Activated CD8-positive, alpha-beta T cell treated with anti-CD3 and anti-CD28 coated beads, Interleukin-2, amount 10 ng/mL, durations not matched to agents 7 days and 5 days (primary cell): ENCODE results near the gene GTF2F1. TPM values are rescaled to one million over a fixed set of nuclear protein-coding genes. Genes with fewer than 3 reads are reported as not detected.

Source experiments
- ATAC-seq: fragments of 150-1000 bp; cut with Tn5 transposase; one replicate; pipeline ENCODE4 v1.10.0; 2021; ENCODE audit warnings: moderate library complexity
- CTCF ChIA-PET: fragments of 350-600 bp; sonication (Branson Sonifier 250); formaldehyde crosslinking; loops from one replicate; lab custom pipeline; 2021; ENCODE audit warnings: antibody characterized with exemption; lab: Charles Lee
- POLR2A ChIA-PET: fragments of 350-600 bp; sonication (Branson Sonifier 250); formaldehyde crosslinking; loops from one replicate; lab custom pipeline; 2021; ENCODE audit warnings: antibody characterized with exemption; lab: Charles Lee
- DNase-seq: peaks from one replicate; pipeline ENCODE4 v3.0.0-alpha.2; 2020
- H3K27ac Mint-ChIP-seq: one replicate; pipeline ENCODE4 v1.8.0; 2021; ENCODE audit warnings: mild to moderate bottlenecking, mixed read lengths
- H3K27me3 Mint-ChIP-seq: one replicate; pipeline ENCODE4 v1.8.0; 2021; ENCODE audit warnings: low read depth, mixed read lengths
- H3K36me3 Mint-ChIP-seq: one replicate; pipeline ENCODE4 v1.8.0; 2021; ENCODE audit warnings: low read depth, mixed read lengths
- H3K4me1 Mint-ChIP-seq: one replicate; pipeline ENCODE4 v1.8.0; 2021; ENCODE audit warnings: low read depth, mixed read lengths
- H3K4me3 Mint-ChIP-seq: one replicate; pipeline ENCODE4 v1.8.0; 2021; ENCODE audit warnings: mild to moderate bottlenecking, mixed read lengths
- H3K9me3 Mint-ChIP-seq: one replicate; pipeline ENCODE4 v1.8.0; 2022; ENCODE audit warnings: mixed read lengths; ENCODE audit not compliant: insufficient read depth
- total RNA-seq, 2 experiments: library from RNA; stranded (reverse); gene quantifications; one replicate each; pipeline ENCODE4 v1.2.3, GENCODE V29; 2021

The GTF2F1 gene
- total RNA-seq, 2 experiments from 2014 or later = 71.2 to 71.5 TPM

DNA sequence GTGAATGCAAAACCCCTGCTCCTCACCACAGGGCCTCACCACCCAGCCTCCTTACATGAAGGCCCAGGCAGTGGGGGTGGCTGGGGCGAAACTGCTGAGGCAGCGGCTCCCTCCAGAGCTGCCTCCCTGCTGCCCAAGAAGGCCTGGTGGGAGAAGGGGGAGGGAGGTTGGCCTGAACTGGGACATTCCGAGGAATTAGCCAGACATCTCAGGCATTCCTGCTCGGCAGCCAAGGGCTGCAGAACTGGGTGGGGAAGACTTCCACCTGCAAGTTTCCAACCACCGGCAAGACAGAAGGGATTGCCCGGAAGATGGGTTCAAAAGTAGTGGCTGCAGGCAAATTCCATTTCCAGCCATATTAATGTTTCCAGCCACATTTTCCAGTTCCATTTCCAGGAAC lies 14.9 kb downstream of the GTF2F1 start:
- no peak for ATAC-seq

DNA sequence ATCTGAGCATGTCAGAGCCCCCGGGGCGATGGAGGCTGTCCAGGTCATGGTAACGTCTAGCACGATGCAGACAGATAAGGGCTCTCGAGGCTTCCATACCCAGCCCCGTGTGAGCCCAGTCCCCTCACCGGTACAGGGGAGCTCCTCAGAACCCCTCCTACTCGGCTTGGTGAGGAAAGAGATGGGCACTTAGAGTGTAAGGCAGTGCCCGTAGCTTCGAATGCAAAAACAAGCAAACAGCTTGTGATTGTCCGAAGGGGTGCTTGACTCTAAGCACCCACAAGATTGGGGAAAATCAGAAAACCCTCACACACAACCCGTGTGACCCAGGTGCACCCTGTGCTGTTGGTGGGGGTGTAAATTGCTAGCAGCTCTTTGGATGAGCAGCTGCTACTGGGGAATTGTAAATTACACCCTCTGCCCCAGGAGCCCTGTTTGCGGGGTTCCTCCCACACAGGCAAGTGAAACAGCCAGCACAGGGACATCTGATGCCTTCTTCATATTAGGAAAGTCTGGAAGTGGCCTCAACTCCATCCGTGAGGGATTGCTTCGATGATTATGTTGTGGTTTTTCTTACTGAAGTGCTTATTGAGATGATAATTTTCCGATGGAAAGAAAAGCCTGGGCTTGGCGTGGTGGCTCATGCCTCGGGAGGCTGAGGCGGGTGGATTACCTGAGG lies 16.3 kb downstream of the GTF2F1 start:
- CTCF ChIA-PET = interaction anchor here (0.8 to 1.4 kb wide), 2 partner anchors 11 to 48 kb away, joined by 3 to 4 read pairs; partner anchors contain the start of gene KHSRP
- ATAC-seq = no peak
- Mint-ChIP-seq H3K9me3 (no peaks in the 10 kb centered on the region), H3K4me3 (no peak overlapping the region), H3K4me1 (peaks cover 20% of the 10 kb centered on the region), H3K27me3 (no peaks in the 10 kb centered on the region), H3K36me3 (peaks cover 24% of the 10 kb centered on the region), H3K27ac (no peak overlapping the region)
- DNase-seq = no peak
- POLR2A ChIA-PET = interaction anchor here (0.7 to 0.9 kb wide), 2 partner anchors 104 to 415 kb away, joined by 3 to 5 read pairs; no protein-coding TSS in a partner anchor

More for the DNA sequence above, 14.9 kb downstream of the GTF2F1 start:
- H3K4me1 Mint-ChIP-seq = peaks cover 14% of the 10 kb centered on the region
- H3K36me3 Mint-ChIP-seq = peaks cover 31% of the 10 kb centered on the region
- no peak overlapping the region for H3K27ac Mint-ChIP-seq
- CTCF ChIA-PET = no interaction called here
- no peaks in the 10 kb centered on the region for H3K27me3 Mint-ChIP-seq
- DNase-seq = no peak
- POLR2A ChIA-PET = interaction anchor here (0.6 kb wide), 1 partner anchor 75 kb away, joined by 3 read pairs; no protein-coding TSS in a partner anchor
- H3K4me3 Mint-ChIP-seq = no peak overlapping the region
- no peaks in the 10 kb centered on the region for H3K9me3 Mint-ChIP-seq

DNA sequence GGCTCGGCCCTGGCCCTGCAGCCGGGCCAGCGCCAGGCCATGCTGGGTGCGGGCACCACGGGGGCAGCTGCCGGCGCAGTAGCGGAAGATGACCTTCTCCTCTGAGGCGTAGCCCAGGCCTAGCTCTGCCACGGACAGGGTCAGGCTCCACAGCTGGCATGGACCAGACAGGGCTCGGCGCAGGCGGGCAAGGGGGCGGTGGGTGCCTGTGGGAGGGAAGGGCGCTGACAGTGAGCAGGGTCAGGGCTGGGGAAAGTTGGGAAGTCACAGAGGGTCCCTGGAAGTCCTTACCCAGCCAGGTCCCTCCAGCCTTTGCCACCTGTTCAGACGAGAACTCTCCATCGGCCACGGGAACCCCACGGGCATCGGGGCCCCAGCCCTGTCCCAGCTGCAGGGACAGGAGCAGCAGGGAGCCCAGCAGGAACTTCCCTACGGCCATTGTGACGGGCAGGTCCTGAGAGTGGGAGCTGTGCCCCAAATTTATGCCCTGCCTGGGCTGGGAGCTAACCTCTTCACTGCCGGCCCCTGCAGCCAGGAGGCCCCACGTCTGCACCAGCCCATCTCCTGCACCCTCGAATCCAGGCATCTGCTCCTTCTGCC lies 17.5 kb downstream of the GTF2F1 start, which contains the start of gene PSPN:
Gene PSPN, minus strand, starts transcription at position 523 of the 600 bp plus-strand sequence. Its CDS starts 84 bp downstream, at position 439.
- DNase-seq (no peak), ATAC-seq (no peak)
- H3K36me3 Mint-ChIP-seq = peaks cover 14% of the 10 kb centered on the region
- ChIA-PET CTCF (no interaction called here), POLR2A (interaction anchor here (1.1 to 1.3 kb wide), 2 partner anchors 12 to 49 kb away, joined by 4 read pairs; partner anchors contain the start of gene KHSRP)
- H3K4me3 Mint-ChIP-seq = no peak within 1 kb of the TSS
- H3K27me3 Mint-ChIP-seq = no peaks in the 10 kb centered on the region
- peaks cover 20% of the 10 kb centered on the region for H3K4me1 Mint-ChIP-seq
- no peaks in the 10 kb centered on the region for H3K9me3 Mint-ChIP-seq
- H3K27ac Mint-ChIP-seq = no peak within 1 kb of the TSS

DNA sequence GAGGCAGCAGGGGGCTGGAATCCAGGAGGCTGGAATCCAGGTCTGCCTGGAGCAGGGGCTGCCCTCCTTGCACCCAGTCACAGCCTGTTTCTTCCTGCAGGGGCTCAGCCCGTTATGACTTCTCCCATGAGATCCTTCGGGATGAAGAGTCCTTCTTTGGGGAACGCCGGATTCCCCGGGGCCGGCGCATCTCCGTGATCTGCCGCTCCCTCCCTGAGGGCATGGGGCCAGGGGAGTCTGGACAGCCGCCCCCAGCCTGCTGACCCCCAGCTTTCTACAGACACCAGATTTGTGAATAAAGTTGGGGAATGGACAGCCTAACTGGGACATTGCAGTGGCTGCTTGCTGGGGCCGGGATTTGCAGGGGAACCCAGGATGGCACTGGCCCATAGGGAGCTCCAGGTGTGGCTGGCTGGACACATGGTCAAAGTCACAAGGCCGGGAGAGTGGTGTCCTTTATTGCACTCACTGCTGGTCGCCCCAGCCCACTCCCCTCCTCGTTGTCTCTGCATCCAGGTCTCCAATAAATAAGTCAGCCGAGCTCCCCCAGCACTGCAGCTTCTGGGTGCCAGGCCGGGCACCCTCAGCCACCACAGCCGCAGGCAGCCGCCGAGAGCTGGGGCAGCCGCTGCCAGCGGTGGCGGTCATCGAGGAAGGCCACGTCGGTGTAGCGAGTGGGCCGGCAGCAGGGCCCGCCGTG lies 18.1 kb downstream of the GTF2F1 start:
- CTCF ChIA-PET = no interaction called here
- Mint-ChIP-seq H3K4me3 (peak overlapping the region; percentile 22), H3K27ac (no peak overlapping the region), H3K4me1 (peaks cover 21% of the 10 kb centered on the region), H3K36me3 (peaks cover 9% of the 10 kb centered on the region), H3K9me3 (no peaks in the 10 kb centered on the region), H3K27me3 (no peaks in the 10 kb centered on the region)
- POLR2A ChIA-PET = interaction anchor here (1.1 to 1.3 kb wide), 2 partner anchors 11 to 50 kb away, joined by 4 read pairs; partner anchors contain the start of gene KHSRP
- ATAC-seq (no peak), DNase-seq (no peak)

DNA sequence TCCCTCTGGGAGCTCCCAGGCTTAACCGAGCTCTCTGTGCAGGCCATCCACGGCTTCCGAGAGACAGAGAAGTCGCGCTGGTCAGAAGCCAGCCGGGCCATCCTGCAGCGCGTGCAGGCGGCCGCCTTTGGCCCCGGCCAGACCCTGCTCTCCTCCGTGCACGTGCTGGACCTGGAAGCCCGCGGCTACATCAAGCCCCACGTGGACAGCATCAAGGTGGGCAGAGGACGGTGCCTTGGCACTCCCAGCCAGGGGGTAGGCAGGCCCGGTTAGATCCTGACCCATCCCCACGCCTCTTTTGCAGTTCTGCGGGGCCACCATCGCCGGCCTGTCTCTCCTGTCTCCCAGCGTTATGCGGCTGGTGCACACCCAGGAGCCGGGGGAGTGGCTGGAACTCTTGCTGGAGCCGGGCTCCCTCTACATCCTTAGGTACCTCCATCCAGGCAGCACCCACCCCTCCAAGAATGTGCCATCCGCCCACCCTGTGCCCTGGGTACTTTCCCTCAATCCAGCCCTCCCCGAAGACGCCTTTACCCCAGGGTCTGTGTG lies 18.7 kb downstream of the GTF2F1 start:
- POLR2A ChIA-PET = interaction anchor here (1.3 kb wide), 1 partner anchor 51 kb away, joined by 4 read pairs; the partner anchor contains the start of gene KHSRP
- Mint-ChIP-seq H3K27me3 (no peaks in the 10 kb centered on the region), H3K27ac (peak overlapping the region; percentile 94), H3K9me3 (no peaks in the 10 kb centered on the region), H3K4me1 (peaks cover 28% of the 10 kb centered on the region), H3K36me3 (peaks cover 10% of the 10 kb centered on the region), H3K4me3 (peak overlapping the region; percentile 87)
- no peak for ATAC-seq
- CTCF ChIA-PET = no interaction called here
- DNase-seq = no peak

DNA sequence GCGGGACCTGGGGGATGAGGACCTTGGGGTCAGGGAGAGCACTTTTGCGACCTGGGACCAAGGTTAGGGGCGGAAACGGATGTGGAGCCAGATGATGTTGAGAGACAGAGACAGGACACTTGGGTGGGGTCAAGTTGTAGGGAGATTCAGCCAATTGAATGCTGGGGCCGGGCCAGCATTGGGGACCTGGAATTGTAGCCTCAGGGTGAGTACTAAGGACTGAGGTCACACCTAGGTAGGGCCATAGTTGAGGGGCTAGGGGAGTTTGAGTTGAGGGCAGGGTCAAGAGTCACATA lies 19.2 kb downstream of the GTF2F1 start:
- H3K36me3 Mint-ChIP-seq = peaks cover 14% of the 10 kb centered on the region
- ATAC-seq = no peak
- peak overlapping the region; percentile 94 for H3K27ac Mint-ChIP-seq
- H3K9me3 Mint-ChIP-seq = no peaks in the 10 kb centered on the region
- H3K4me1 Mint-ChIP-seq = peaks cover 31% of the 10 kb centered on the region
- H3K27me3 Mint-ChIP-seq = no peaks in the 10 kb centered on the region
- DNase-seq = no peak
- peak overlapping the region; percentile 87 for H3K4me3 Mint-ChIP-seq
- CTCF ChIA-PET = no interaction called here
- POLR2A ChIA-PET = interaction anchor here (2.3 kb wide), 1 partner anchor 19 kb away, joined by 9 read pairs; the partner anchor contains the start of gene GTF2F1

DNA sequence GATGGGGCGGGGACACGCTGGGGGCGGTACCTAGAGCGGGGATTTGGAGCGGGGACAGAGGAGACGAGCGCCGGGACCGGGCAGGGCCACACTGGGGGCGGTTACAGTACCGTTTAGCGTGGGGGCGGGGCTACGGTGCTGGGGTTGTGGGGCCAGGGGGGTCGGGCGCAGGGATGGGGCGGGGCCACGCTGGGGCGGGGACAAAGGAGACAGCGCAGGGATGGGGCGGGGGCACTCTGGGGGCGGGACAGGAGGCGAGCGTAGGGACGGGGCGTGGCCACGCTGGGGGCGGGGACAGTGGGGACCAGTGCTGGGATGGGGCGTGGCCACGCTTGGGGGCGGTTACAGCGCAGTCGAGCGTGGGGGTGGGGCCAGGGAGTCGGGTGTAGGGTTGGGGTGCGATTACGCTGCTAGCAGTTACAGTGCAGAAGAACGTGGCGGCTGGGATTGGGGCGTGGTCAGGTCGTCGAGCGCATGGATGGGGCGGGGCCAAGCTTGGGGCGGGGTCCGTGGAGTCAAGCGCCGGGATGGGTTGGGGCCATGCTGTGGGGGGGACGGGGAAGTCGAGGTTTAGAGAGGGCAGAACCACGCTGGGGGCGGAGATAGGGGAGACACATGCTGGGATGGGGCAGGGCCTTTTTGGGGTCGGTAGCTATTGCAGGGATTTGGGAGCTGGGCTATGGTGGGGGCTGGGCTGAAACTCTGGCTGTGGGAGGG lies 19.7 kb downstream of the GTF2F1 start:
- peaks cover 17% of the 10 kb centered on the region for H3K36me3 Mint-ChIP-seq
- ChIA-PET POLR2A (interaction anchor here (0.7 to 2.3 kb wide), 6 partner anchors 10 to 397 kb away, joined by 3 to 10 read pairs (median 4); partner anchors contain the start of genes DENND1C and GTF2F1), CTCF (interaction anchor here (0.9 to 1.7 kb wide), 4 partner anchors 10 to 52 kb away, joined by 4 to 8 read pairs (median 4); partner anchors contain the start of genes CLPP, GTF2F1 and KHSRP)
- H3K4me3 Mint-ChIP-seq = peak overlapping the region; percentile 87
- H3K27me3 Mint-ChIP-seq = no peaks in the 10 kb centered on the region
- H3K9me3 Mint-ChIP-seq = no peaks in the 10 kb centered on the region
- H3K4me1 Mint-ChIP-seq = peaks cover 31% of the 10 kb centered on the region
- peak overlapping the region; percentile 94 for H3K27ac Mint-ChIP-seq
- peak; percentile 74 for ATAC-seq
- DNase-seq = peak; percentile 100

DNA sequence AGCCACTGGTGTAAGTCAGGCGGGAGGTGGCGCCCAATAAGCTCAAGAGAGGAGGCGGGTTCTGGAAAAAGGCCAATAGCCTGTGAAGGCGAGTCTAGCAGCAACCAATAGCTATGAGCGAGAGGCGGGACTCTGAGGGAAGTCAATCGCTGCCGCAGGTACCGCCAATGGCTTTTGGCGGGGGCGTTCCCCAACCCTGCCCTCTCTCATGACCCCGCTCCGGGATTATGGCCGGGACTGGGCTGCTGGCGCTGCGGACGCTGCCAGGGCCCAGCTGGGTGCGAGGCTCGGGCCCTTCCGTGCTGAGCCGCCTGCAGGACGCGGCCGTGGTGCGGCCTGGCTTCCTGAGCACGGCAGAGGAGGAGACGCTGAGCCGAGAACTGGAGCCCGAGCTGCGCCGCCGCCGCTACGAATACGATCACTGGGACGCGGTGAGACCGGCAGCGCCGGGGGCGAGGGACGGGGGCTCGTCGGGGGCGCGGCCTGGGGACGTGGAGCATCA lies 20.3 kb downstream of the GTF2F1 start, which contains the start of gene ALKBH7:
Gene ALKBH7, plus strand, starts transcription at position 201 of the 502 bp plus-strand sequence. Its CDS starts 27 bp downstream, at position 228.
- ChIA-PET POLR2A (interaction anchor here (0.6 to 2.3 kb wide), 8 partner anchors 9 to 396 kb away, joined by 3 to 10 read pairs (median 4); partner anchors contain the start of genes CLPP, DENND1C and GTF2F1), CTCF (interaction anchor here (0.9 to 1.7 kb wide), 8 partner anchors 9 to 247 kb away, joined by 3 to 8 read pairs (median 4); partner anchors contain the start of genes CLPP, GTF2F1 and KHSRP)
- ATAC-seq (peak; percentile 88), DNase-seq (peak; percentile 99)
- H3K36me3 Mint-ChIP-seq = peaks cover 21% of the 10 kb centered on the region
- H3K9me3 Mint-ChIP-seq = no peaks in the 10 kb centered on the region
- peaks cover 31% of the 10 kb centered on the region for H3K4me1 Mint-ChIP-seq
- H3K27ac Mint-ChIP-seq = peak within 1 kb of the TSS; percentile 94
- H3K4me3 Mint-ChIP-seq = peak within 1 kb of the TSS; percentile 87
- no peaks in the 10 kb centered on the region for H3K27me3 Mint-ChIP-seq

DNA sequence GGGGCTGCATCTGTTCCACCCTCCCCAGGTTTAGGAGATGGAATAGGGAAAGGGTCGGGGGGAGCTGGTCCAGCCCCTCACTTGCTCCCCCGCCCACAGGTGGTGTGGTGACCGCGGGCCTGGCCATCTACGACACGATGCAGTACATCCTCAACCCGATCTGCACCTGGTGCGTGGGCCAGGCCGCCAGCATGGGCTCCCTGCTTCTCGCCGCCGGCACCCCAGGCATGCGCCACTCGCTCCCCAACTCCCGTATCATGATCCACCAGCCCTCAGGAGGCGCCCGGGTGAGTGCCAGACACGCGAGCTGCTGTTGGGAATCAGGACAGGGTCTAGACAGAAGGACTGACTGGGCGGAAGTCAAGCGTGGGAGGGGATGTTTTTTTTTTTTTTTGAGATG lies 28.6 kb downstream of the GTF2F1 start:
- Mint-ChIP-seq H3K27me3 (no peaks in the 10 kb centered on the region), H3K9me3 (no peaks in the 10 kb centered on the region), H3K4me3 (no peak overlapping the region), H3K4me1 (peaks cover 25% of the 10 kb centered on the region), H3K27ac (no peak overlapping the region), H3K36me3 (peaks cover 55% of the 10 kb centered on the region)
- POLR2A ChIA-PET = no interaction called here
- DNase-seq (no peak), ATAC-seq (no peak)
- CTCF ChIA-PET = interaction anchor here (1.5 kb wide), 1 partner anchor 8 kb away, joined by 8 read pairs; the partner anchor contains the start of gene ALKBH7

DNA sequence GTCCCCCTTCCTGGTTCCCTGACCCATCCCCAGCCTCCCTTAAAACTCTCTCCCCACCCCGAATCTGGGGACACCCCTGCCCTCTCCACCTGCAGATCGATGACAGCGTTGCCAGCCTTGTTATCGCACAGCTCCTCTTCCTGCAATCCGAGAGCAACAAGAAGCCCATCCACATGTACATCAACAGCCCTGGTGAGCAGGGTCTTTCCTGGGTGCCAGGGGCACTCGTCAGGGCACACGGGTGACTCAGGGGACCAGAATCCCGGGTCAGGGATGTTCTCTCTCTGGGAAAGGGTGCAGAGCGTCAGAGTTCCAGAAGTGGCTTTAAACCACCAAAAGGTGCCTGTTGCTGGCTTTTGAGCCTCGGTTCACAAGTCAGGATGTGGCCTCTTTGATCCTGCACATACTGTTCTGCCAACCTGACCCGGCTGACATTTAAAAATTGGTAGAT lies 30.6 kb downstream of the GTF2F1 start:
- ChIA-PET CTCF (interaction anchor here (1.1 to 1.4 kb wide), 3 partner anchors 10 to 143 kb away, joined by 3 to 4 read pairs (median 3); partner anchors contain the start of gene GTF2F1), POLR2A (interaction anchor here (1.0 kb wide), 1 partner anchor 10 kb away, joined by 3 read pairs; the partner anchor contains the start of gene ALKBH7)
- H3K27ac Mint-ChIP-seq = peak overlapping the region; percentile 100
- H3K36me3 Mint-ChIP-seq = peaks cover 41% of the 10 kb centered on the region
- peak; percentile 69 for DNase-seq
- no peaks in the 10 kb centered on the region for H3K27me3 Mint-ChIP-seq
- H3K4me1 Mint-ChIP-seq = peaks cover 20% of the 10 kb centered on the region
- peak; percentile 42 for ATAC-seq
- peak overlapping the region; percentile 99 for H3K4me3 Mint-ChIP-seq
- no peaks in the 10 kb centered on the region for H3K9me3 Mint-ChIP-seq
